ENCODE data around the gene SYDE2.
"Not testable (repeated sequence)": the region's sequence is repeated elsewhere in the genome, so short reads cannot be mapped to it uniquely, and the experiment has no call there.

Gene SYDE2

DNA sequence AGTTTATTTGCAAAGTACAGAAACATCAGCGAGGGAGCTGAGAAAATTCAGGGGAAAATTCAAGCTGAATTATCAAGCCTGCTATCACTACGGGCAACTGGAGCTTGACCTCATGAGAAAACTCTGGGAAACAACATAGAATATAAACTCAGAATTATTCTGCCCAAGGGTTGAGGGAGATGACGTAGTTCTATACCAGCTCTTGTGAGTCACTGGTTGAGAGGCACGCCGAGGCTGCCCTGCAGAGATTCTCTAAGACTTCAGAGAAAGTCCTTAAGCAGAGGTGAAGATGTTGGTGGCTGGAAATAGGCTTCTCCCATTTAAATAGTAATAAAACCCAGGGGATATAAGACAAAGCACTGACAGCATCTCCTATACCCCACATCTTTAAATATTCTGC is 12.3 kb downstream of the SYDE2 start:
- no peak for DNase-seq (ENCODE audit: low read depth)
- H3K4me3 ChIP-seq (ENCODE audit: control insufficient read depth, low read depth, low read length): no peak overlapping the region
- TF ChIP-seq, protein P1, sequence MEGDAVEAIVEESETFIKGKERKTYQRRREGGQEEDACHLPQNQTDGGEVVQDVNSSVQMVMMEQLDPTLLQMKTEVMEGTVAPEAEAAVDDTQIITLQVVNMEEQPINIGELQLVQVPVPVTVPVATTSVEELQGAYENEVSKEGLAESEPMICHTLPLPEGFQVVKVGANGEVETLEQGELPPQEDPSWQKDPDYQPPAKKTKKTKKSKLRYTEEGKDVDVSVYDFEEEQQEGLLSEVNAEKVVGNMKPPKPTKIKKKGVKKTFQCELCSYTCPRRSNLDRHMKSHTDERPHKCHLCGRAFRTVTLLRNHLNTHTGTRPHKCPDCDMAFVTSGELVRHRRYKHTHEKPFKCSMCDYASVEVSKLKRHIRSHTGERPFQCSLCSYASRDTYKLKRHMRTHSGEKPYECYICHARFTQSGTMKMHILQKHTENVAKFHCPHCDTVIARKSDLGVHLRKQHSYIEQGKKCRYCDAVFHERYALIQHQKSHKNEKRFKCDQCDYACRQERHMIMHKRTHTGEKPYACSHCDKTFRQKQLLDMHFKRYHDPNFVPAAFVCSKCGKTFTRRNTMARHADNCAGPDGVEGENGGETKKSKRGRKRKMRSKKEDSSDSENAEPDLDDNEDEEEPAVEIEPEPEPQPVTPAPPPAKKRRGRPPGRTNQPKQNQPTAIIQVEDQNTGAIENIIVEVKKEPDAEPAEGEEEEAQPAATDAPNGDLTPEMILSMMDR (IDR thresholded peaks at IDR 0.05; ENCODE audit: control insufficient read depth, insufficient read depth, low read depth, low read length, missing control alignments): no peak

DNA sequence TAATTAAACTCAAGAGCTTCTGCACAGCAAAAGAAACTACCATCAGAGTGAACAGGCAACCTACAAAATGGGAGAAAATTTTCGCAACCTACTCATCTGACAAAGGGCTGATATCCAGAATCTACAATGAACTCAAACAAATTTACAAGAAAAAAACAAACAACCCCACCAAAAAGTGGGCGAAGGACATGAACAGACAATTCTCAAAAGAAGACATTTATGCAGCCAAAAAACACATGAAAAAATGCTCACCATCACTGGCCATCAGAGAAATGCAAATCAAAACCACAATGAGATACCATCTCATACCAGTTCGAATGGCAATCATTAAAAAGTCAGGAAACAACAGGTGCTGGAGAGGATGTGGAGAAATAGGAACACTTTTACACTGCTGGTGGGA is 13.8 kb downstream of the SYDE2 start:
- DNase-seq (ENCODE audit: low read depth): not testable (repeated sequence)

DNA sequence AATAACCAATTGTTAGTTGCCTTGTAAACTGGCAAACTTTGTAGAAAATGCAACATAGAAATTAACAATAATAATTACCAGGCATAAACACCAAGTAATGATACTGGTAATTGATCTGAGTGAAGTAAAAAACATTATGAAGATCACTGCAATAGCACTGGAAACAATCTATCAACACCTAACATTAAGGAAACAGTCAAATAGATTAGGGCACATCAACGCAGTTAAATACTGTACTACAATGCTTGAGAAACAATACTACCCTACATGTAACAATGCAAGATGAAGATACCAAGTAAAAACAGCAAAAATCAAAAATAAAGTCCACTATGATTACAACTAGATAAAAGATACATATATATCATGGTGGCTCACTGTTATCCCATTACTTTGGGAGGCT is 16.6 kb downstream of the SYDE2 start:
- DNase-seq (ENCODE audit: low read depth): no peak
- TF ChIP-seq, protein P1 (IDR thresholded peaks at IDR 0.05; ENCODE audit: control insufficient read depth, insufficient read depth, low read depth, low read length, missing control alignments): no peak
- no peak overlapping the region for H3K4me3 ChIP-seq (ENCODE audit: control insufficient read depth, low read depth, low read length)

More for the DNA sequence above, 13.8 kb downstream of the SYDE2 start:
- not testable (repeated sequence) for H3K4me3 ChIP-seq (ENCODE audit: control insufficient read depth, low read depth, low read length)

DNA sequence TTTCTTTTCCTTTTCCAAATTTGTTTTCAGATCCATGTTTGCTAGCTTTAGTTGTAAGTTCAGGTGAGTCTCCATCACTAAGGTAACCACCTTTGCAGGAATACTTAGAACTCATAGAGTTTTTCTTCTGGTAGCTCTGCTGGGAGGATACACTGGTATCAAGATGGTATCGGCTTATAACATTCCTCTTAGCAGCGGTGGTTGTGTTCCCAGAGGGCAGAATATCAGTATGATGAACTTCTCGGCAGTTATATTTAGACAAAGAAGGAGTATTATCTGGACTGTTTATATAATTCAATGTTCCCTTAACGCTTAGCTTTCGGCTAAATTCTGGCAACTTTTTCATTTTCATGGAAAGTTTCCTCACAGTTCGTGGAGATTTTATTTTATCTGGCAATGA is 18.1 kb downstream of the SYDE2 start:
- no peak for DNase-seq (ENCODE audit: low read depth)
- no peak overlapping the region for H3K4me3 ChIP-seq (ENCODE audit: control insufficient read depth, low read depth, low read length)
- TF ChIP-seq, protein P1 (IDR thresholded peaks at IDR 0.05; ENCODE audit: control insufficient read depth, insufficient read depth, low read depth, low read length, missing control alignments): no peak

DNA sequence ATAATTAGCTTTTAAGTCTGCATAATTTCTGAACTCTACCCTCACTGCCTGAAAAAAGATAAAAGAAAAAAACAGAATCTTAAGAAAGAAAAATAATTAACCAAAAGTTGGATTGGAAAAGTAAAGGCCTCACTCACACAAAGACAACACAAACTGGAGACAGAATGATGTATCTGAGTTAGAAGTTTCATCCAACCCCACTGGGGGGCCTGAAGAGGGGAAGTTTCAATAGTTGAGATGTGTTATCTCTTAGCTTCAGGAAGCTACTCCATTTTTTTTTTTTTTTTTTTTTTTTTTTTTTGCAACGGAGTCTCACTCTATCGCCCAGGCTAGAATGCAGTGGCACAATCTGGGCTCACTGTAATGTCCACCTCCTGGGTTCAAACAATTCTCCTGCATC is 19.9 kb downstream of the SYDE2 start:
- H3K4me3 ChIP-seq (ENCODE audit: control insufficient read depth, low read depth, low read length): no peak overlapping the region
- no peak for DNase-seq (ENCODE audit: low read depth)

DNA sequence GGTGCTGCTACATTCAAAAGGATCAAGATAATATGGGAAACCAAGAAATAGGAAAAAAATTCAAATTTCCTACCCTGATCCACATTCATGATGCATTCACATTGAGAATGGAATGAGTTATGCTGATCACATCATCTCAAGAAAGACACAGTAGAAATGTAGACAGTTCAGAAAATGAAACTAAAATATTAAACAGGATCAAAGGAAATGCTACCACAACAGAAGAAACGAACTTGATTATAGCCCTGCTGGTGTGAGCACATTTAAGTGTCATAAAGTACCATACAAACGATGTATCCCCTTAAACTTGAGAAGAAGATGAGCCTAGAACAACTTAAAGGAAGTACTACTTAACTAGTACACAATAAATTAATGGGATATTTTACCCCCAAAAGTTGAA is 21.3 kb downstream of the SYDE2 start:
- TF ChIP-seq, protein P1 (IDR thresholded peaks at IDR 0.05; ENCODE audit: control insufficient read depth, insufficient read depth, low read depth, low read length, missing control alignments): no peak
- DNase-seq (ENCODE audit: low read depth): no peak
- H3K4me3 ChIP-seq (ENCODE audit: control insufficient read depth, low read depth, low read length): no peak overlapping the region

More for the DNA sequence above, 19.9 kb downstream of the SYDE2 start:
- TF ChIP-seq, protein P1 (IDR thresholded peaks at IDR 0.05; ENCODE audit: control insufficient read depth, insufficient read depth, low read depth, low read length, missing control alignments): no peak

DNA sequence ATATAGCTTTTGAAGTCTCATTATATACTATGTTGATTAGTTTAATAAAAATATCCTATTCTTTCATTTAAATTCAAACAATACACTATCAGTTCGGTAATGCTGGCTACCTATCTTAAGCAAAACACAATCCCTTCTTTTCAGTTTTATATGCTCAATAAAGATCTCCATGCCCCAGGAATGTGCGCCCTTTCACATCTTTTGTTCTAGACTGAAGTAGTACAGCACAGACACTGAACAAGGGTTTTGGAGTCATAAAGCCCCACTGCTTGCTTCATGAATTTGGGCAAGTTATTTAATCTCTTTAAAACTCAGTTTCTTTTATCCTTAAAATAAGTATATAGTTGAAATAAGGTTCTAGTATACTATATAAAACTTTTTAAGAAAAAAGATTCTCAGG is 22.4 kb downstream of the SYDE2 start:
- no peak overlapping the region for H3K4me3 ChIP-seq (ENCODE audit: control insufficient read depth, low read depth, low read length)
- no peak for DNase-seq (ENCODE audit: low read depth)
- TF ChIP-seq, protein P1 (IDR thresholded peaks at IDR 0.05; ENCODE audit: control insufficient read depth, insufficient read depth, low read depth, low read length, missing control alignments): no peak
